ENCODE measurements around the gene TRIM46.

Gene TRIM46

GRCh38 chr1:155200920-155201319 lies 27.3 kb downstream of the TRIM46 start:
- H4K20me1 ChIP-seq (ENCODE audit: low read depth, low read length): no peaks in the 10 kb centered on the region
- H3K36me3 ChIP-seq (ENCODE audit: low read length): no peaks in the 10 kb centered on the region
- no peak overlapping the region for H3K27ac ChIP-seq (ENCODE audit: low read depth, low read length)
- no peaks in the 10 kb centered on the region for H3K9me2 ChIP-seq (replicated peaks; ENCODE audit: insufficient read depth, low read length)
- H3F3A ChIP-seq (ENCODE audit: insufficient read depth): no peaks in the 10 kb centered on the region
- H3K27me3 ChIP-seq (ENCODE audit: low read length): no peaks in the 10 kb centered on the region
- no peak overlapping the region for H2AFZ ChIP-seq (ENCODE audit: low read depth, low read length, severe bottlenecking)
- no peak overlapping the region for H3K4me2 ChIP-seq (ENCODE audit: low read depth, low read length, poor library complexity, severe bottlenecking)
- no peak overlapping the region for H3K9ac ChIP-seq (ENCODE audit: low read length)
- H3K9me3 ChIP-seq (ENCODE audit: insufficient read depth, low read length): no peaks in the 10 kb centered on the region
- no peaks in the 10 kb centered on the region for H3K79me2 ChIP-seq (ENCODE audit: insufficient read depth, low read length)
- TF ChIP-seq EZH2phosphoT487 (conservative IDR thresholded peaks at IDR 0.05; ENCODE audit: low read length) (no peak), CTCF (IDR thresholded peaks at IDR 0.05; ENCODE audit: insufficient read depth, low read length, poor library complexity, severe bottlenecking) (no peak)
- no peak overlapping the region for H3K4me3 ChIP-seq (ENCODE audit: insufficient read depth, low read length, poor library complexity, severe bottlenecking)

- H3K27ac ChIP-seq (ENCODE audit: low read depth, low read length): no peak overlapping the region
- no peaks in the 10 kb centered on the region for H3K79me2 ChIP-seq (ENCODE audit: insufficient read depth, low read length)
- no peaks in the 10 kb centered on the region for H3K9me3 ChIP-seq (ENCODE audit: insufficient read depth, low read length)
- H3K9ac ChIP-seq (ENCODE audit: low read length): no peak overlapping the region
- no peak for TF ChIP-seq EZH2phosphoT487 (conservative IDR thresholded peaks at IDR 0.05; ENCODE audit: low read length)
- TF ChIP-seq CTCF (IDR thresholded peaks at IDR 0.05; ENCODE audit: insufficient read depth, low read length, poor library complexity, severe bottlenecking): no peak
- H3K9me2 ChIP-seq (replicated peaks; ENCODE audit: insufficient read depth, low read length): no peaks in the 10 kb centered on the region
- no peak overlapping the region for H3K4me2 ChIP-seq (ENCODE audit: low read depth, low read length, poor library complexity, severe bottlenecking)
- H3F3A ChIP-seq (ENCODE audit: insufficient read depth): 0 out of 2 replicates have a peak, but pooled peaks cover 3% of the 10 kb centered on the region
- H4K20me1 ChIP-seq (ENCODE audit: low read depth, low read length): no peaks in the 10 kb centered on the region
- no peak overlapping the region for H3K4me3 ChIP-seq (ENCODE audit: insufficient read depth, low read length, poor library complexity, severe bottlenecking)
- no peaks in the 10 kb centered on the region for H3K36me3 ChIP-seq (ENCODE audit: low read length)
- no peak overlapping the region for H2AFZ ChIP-seq (ENCODE audit: low read depth, low read length, severe bottlenecking)
- no peaks in the 10 kb centered on the region for H3K27me3 ChIP-seq (ENCODE audit: low read length)
Observed at GRCh38 chr1:155202198-155202597, 28.5 kb downstream of the TRIM46 start.

GRCh38 chr1:155202731-155203515 lies 29.3 kb downstream of the TRIM46 start:
- no peaks in the 10 kb centered on the region for H3K9me2 ChIP-seq (replicated peaks; ENCODE audit: insufficient read depth, low read length)
- H3K27me3 ChIP-seq (ENCODE audit: low read length): no peaks in the 10 kb centered on the region
- peaks cover 8% of the 10 kb centered on the region for H3F3A ChIP-seq (ENCODE audit: insufficient read depth)
- H3K9ac ChIP-seq (ENCODE audit: low read length): no peak overlapping the region
- H2AFZ ChIP-seq (ENCODE audit: low read depth, low read length, severe bottlenecking): no peak overlapping the region
- no peaks in the 10 kb centered on the region for H4K20me1 ChIP-seq (ENCODE audit: low read depth, low read length)
- H3K9me3 ChIP-seq (ENCODE audit: insufficient read depth, low read length): no peaks in the 10 kb centered on the region
- no peak for TF ChIP-seq EZH2phosphoT487 (conservative IDR thresholded peaks at IDR 0.05; ENCODE audit: low read length)
- no peak for TF ChIP-seq CTCF (IDR thresholded peaks at IDR 0.05; ENCODE audit: insufficient read depth, low read length, poor library complexity, severe bottlenecking)
- no peaks in the 10 kb centered on the region for H3K36me3 ChIP-seq (ENCODE audit: low read length)
- no peak overlapping the region for H3K4me2 ChIP-seq (ENCODE audit: low read depth, low read length, poor library complexity, severe bottlenecking)
- no peaks in the 10 kb centered on the region for H3K79me2 ChIP-seq (ENCODE audit: insufficient read depth, low read length)
- H3K4me3 ChIP-seq (ENCODE audit: insufficient read depth, low read length, poor library complexity, severe bottlenecking): no peak overlapping the region
- no peak overlapping the region for H3K27ac ChIP-seq (ENCODE audit: low read depth, low read length)
